ENCODE results near the gene SYTL2.

GRCh38 chr11:85710917-85711316, 100.0 kb downstream of the SYTL2 start:
- TF ChIP-seq CTCF (IDR thresholded peaks at IDR 0.05) (no peak), POLR2A (IDR thresholded peaks at IDR 0.05) (no peak)

All from right lobe of liver (tissue), 4 donors.